Stomach (tissue), 4 donors: ENCODE results near the gene POC1B.

Experiments used
- EP300 ChIP-seq: sonication (generic); formaldehyde crosslinking; IDR thresholded peaks from one replicate; pipeline ENCODE4 v1.6.1; 2017; ENCODE audit warnings: antibody characterized with exemption
- POLR2A ChIP-seq, 4 donors: fragments of 450-650 bp; IDR thresholded peaks; one replicate each; pipeline ENCODE4 v1.6.1; 2016; ENCODE audit warnings: antibody characterized with exemption in 4 of 4, control low read depth in 2 of 4, mild to moderate bottlenecking in 1 of 4, moderate library complexity in 1 of 4
- POLR2AphosphoS5 ChIP-seq, 3 donors: sonication (generic); formaldehyde crosslinking; IDR thresholded peaks; one replicate each; pipeline ENCODE4 v1.6.1; 2016; ENCODE audit warnings: antibody characterized with exemption in 3 of 3
- TF ChIP-seq, protein P1 (sequence below), 7 experiments: fragments of 450-650 bp in 4 of 7; fragments of 200-600 bp in 3 of 7; sonication (generic) in 3 of 7; IDR thresholded peaks; one replicate each; pipeline ENCODE4 v1.5.1; 2016 to 2019; ENCODE audit warnings: antibody characterized with exemption in 7 of 7, control low read depth in 2 of 7, mild to moderate bottlenecking in 1 of 7

DNA sequence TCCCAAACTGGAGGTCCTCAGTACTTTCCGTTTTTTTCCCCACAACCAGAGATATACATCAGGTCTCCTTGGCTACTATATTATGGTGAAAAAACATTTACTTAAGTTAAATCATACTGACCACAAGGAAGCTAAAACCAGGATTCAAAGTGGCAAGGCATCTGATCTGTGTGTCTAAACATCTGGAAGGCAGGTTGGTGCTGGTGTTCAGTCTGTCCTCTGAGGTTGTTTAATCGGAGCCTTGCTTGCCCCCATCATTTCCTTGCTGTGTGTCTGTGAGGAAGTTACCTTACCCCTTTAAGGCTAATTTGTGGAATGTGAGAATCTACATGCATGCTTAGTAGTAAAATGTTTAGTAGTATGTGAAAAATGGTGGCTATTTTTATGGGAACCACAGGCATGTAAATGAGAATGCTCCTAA is 76.9 kb downstream of the POC1B start:
- TF ChIP-seq, protein P1, sequence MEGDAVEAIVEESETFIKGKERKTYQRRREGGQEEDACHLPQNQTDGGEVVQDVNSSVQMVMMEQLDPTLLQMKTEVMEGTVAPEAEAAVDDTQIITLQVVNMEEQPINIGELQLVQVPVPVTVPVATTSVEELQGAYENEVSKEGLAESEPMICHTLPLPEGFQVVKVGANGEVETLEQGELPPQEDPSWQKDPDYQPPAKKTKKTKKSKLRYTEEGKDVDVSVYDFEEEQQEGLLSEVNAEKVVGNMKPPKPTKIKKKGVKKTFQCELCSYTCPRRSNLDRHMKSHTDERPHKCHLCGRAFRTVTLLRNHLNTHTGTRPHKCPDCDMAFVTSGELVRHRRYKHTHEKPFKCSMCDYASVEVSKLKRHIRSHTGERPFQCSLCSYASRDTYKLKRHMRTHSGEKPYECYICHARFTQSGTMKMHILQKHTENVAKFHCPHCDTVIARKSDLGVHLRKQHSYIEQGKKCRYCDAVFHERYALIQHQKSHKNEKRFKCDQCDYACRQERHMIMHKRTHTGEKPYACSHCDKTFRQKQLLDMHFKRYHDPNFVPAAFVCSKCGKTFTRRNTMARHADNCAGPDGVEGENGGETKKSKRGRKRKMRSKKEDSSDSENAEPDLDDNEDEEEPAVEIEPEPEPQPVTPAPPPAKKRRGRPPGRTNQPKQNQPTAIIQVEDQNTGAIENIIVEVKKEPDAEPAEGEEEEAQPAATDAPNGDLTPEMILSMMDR (IDR thresholded peaks at IDR 0.05): no peak
- no peak for TF ChIP-seq POLR2A (IDR thresholded peaks at IDR 0.05)
- no peak for TF ChIP-seq POLR2AphosphoS5 (IDR thresholded peaks at IDR 0.05)
- no peak for TF ChIP-seq EP300
